ENCODE results near the gene ZNG1A.
A peak's percentile ranks its signal among the peaks of the same experiment; 100 is the strongest.
"Not testable (repeated sequence)": the region's sequence is repeated elsewhere in the genome, so short reads cannot be mapped to it uniquely, and the experiment has no call there.

Gene ZNG1A

DNA sequence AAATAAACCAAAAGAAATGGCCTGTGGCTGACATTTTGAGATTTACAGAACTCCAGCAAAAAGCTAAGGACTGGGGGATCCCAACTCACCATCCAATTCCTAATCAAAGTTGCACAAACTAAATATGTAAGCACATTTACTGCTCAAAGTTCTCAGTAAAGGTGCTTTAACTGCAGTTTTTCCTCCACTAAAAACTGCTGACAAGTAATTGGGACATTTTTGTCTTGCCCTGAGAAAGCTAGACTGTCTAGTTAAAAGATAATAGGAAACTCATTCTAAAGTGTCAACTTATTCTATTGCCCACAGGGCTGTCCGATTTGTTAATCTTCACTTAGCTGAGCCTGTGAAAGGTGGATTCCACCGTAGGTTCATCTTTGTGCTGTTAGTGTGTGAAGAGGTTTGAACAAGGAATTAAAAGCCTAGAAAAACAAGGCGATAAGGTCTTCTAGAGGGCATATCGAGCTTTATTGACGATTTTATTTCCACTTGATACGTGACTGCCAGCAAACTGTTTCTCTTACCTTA, 36.8 kb upstream of the ZNG1A start:
- DNase-seq (ENCODE audit: low read depth, low spot score), result no peak
- H3K27ac ChIP-seq (ENCODE audit: low read length), result no peak overlapping the region
- H3K36me3 ChIP-seq (ENCODE audit: control insufficient read depth, insufficient read depth, low read length), result no peaks in the 10 kb centered on the region
- peaks cover 3% of the 10 kb centered on the region; the same call in 1 of the 2 replicates for H3K27me3 ChIP-seq (ENCODE audit: control insufficient read depth, insufficient read depth, low read length)
- no peaks in the 10 kb centered on the region for H3K4me1 ChIP-seq (ENCODE audit: control insufficient read depth, insufficient read depth, low read length)
- H3K9me3 ChIP-seq (ENCODE audit: control insufficient read depth, insufficient read depth, low read length), result no peaks in the 10 kb centered on the region
- no peak overlapping the region; the same call in 1 of the 2 replicates for H3K4me3 ChIP-seq (ENCODE audit: low read length)
- WGBS (ENCODE audit: insufficient coverage, insufficient read length), result no CpG with 5 or more reads among the region's 6 CpGs

DNA sequence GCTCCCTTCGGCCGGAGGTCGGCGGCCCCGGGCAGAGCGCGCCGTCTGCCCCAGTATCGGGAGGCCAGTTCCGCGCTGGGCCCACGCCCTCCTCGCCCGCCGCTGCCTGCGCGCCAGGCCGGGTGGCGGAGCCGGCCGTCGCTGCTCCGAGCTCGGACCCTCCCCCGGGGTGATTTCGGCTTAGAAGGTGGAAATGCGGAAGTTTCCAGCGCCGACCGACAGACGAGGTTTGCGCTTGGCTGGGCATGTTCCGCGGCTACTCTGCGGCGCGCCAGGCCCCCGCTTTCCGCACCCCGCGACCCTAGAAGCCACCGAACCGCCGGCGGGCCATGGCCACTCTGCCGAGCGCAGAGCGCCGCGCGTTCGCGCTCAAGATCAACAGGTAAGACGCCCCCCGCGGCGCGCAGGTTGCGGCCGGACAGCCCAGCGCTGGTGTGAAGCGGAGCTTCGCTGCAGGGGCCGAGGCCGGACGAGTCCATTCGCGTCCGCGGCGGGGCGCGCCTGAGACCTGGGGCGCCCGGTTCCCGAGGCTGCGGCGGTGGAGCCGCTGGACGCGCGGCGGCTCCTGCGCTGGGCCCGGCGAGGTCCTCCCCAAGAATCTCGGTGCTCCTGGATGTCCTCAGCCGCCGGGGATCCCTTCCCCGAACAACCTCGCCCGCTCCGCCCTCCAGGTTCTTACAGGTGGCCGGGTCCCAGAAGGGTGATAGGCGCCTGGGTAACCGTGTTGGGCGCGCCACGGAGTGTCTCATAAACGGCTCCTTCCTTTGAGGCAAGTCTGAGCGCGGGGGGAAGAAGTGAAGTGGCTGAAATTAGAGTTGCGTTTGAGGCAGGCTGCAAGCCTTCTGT, 36.0 kb upstream of the ZNG1A start, which contains the start of gene DOCK8:
Gene DOCK8, plus strand, starts transcription at position 218 of the 846 bp plus-strand sequence. Its CDS starts 112 bp downstream, at position 330.
- H3K36me3 ChIP-seq (ENCODE audit: control insufficient read depth, insufficient read depth, low read length), result no peaks in the 10 kb centered on the region
- H3K27ac ChIP-seq (ENCODE audit: low read length), result no peak within 1 kb of the TSS
- whole genome bisulfite sequencing (ENCODE audit: insufficient coverage, insufficient read length), result no CpG with 5 or more reads among the region's 103 CpGs
- H3K4me1 ChIP-seq (ENCODE audit: control insufficient read depth, insufficient read depth, low read length), result no peaks in the 10 kb centered on the region
- peak; percentile 47 for DNase-seq (ENCODE audit: low read depth, low spot score)
- no peaks in the 10 kb centered on the region for H3K9me3 ChIP-seq (ENCODE audit: control insufficient read depth, insufficient read depth, low read length)
- H3K27me3 ChIP-seq (ENCODE audit: control insufficient read depth, insufficient read depth, low read length), result peaks cover 3% of the 10 kb centered on the region; the same call in 1 of the 2 replicates
- H3K4me3 ChIP-seq (ENCODE audit: low read length), result peak within 1 kb of the TSS; percentile 42; the same call in 1 of the 2 replicates

DNA sequence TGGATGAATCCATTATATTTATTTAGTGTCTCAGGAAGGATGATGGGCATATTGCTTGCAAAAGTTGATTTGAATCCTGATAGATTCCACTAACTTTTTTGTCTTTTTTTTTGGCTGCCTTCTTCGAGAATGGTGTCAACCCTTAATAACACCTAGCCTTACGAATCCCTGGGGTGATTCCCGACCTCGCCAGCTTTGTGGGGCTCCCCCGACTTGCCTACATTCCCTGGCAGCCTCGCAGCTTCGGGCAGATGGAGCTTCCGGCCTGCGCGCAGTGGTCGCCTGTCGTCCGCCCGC, 35.4 kb upstream of the ZNG1A start:
- no peaks in the 10 kb centered on the region for H3K9me3 ChIP-seq (ENCODE audit: control insufficient read depth, insufficient read depth, low read length)
- no peaks in the 10 kb centered on the region for H3K4me1 ChIP-seq (ENCODE audit: control insufficient read depth, insufficient read depth, low read length)
- no peaks in the 10 kb centered on the region for H3K36me3 ChIP-seq (ENCODE audit: control insufficient read depth, insufficient read depth, low read length)
- H3K27ac ChIP-seq (ENCODE audit: low read length), result no peak overlapping the region
- no peak for DNase-seq (ENCODE audit: low read depth, low spot score)
- H3K4me3 ChIP-seq (ENCODE audit: low read length), result peak overlapping the region; percentile 42; the same call in 1 of the 2 replicates
- H3K27me3 ChIP-seq (ENCODE audit: control insufficient read depth, insufficient read depth, low read length), result peaks cover 3% of the 10 kb centered on the region; the same call in 1 of the 2 replicates
- no CpG with 5 or more reads among the region's 14 CpGs for WGBS (ENCODE audit: insufficient coverage, insufficient read length)

- H3K4me1 ChIP-seq (ENCODE audit: control insufficient read depth, insufficient read depth, low read length); H3K27ac ChIP-seq (ENCODE audit: low read length); H3K27me3 ChIP-seq (ENCODE audit: control insufficient read depth, insufficient read depth, low read length); DNase-seq (ENCODE audit: low read depth, low spot score); H3K9me3 ChIP-seq (ENCODE audit: control insufficient read depth, insufficient read depth, low read length); H3K4me3 ChIP-seq (ENCODE audit: low read length); H3K36me3 ChIP-seq (ENCODE audit: control insufficient read depth, insufficient read depth, low read length): not testable (repeated sequence)
- WGBS (ENCODE audit: insufficient coverage, insufficient read length), result no CpG with 5 or more reads among the region's 24 CpGs
Observed at GRCh38 chr9:213901-214300, 35.0 kb upstream of the ZNG1A start.

- H3K27me3 ChIP-seq (ENCODE audit: control insufficient read depth, insufficient read depth, low read length), result peaks cover 3% of the 10 kb centered on the region; the same call in 1 of the 2 replicates
Observed at GRCh38 chr9:212297-212696, 33.4 kb upstream of the ZNG1A start.

DNA sequence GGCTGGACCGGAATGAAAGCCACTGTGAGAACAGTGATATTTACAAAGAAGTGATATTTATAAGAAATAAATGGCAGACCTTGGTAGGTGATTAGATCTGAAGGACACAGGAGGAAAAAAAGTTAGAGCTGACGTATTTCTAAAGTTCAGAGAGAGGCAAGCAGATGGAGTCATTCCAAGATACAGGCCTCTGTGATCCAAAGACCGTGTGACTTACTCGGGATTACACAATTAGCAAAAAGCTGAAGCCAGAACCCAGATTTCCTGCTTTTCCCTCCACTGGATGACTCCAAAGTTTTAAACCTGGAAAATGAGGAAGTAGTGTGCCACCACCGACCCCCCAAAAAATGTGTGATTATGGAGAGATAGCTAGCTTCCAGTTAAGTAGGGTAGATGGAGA, 32.7 kb upstream of the ZNG1A start:
- DNase-seq (ENCODE audit: low read depth, low spot score), result no peak
- Histone ChIP-seq H3K9me3 (ENCODE audit: control insufficient read depth, insufficient read depth, low read length) (no peaks in the 10 kb centered on the region), H3K4me3 (ENCODE audit: low read length) (no peak overlapping the region), H3K27ac (ENCODE audit: low read length) (no peak overlapping the region), H3K36me3 (ENCODE audit: control insufficient read depth, insufficient read depth, low read length) (no peaks in the 10 kb centered on the region), H3K27me3 (ENCODE audit: control insufficient read depth, insufficient read depth, low read length) (peaks cover 3% of the 10 kb centered on the region; the same call in 1 of the 2 replicates), H3K4me1 (ENCODE audit: control insufficient read depth, insufficient read depth, low read length) (no peaks in the 10 kb centered on the region)
- no CpG with 5 or more reads among the region's 5 CpGs for WGBS (ENCODE audit: insufficient coverage, insufficient read length)

More at GRCh38 chr9:212297-212696, 33.4 kb upstream of the ZNG1A start:
- H3K9me3 ChIP-seq (ENCODE audit: control insufficient read depth, insufficient read depth, low read length), result no peaks in the 10 kb centered on the region
- no peak overlapping the region for H3K4me3 ChIP-seq (ENCODE audit: low read length)
- no peak overlapping the region for H3K27ac ChIP-seq (ENCODE audit: low read length)
- no peaks in the 10 kb centered on the region for H3K36me3 ChIP-seq (ENCODE audit: control insufficient read depth, insufficient read depth, low read length)
- H3K4me1 ChIP-seq (ENCODE audit: control insufficient read depth, insufficient read depth, low read length), result no peaks in the 10 kb centered on the region
- no CpG with 5 or more reads among the region's 3 CpGs for WGBS (ENCODE audit: insufficient coverage, insufficient read length)
- no peak for DNase-seq (ENCODE audit: low read depth, low spot score)

GRCh38 chr9:211036-211435, 32.2 kb upstream of the ZNG1A start:
- Histone ChIP-seq H3K36me3 (ENCODE audit: control insufficient read depth, insufficient read depth, low read length) (no peaks in the 10 kb centered on the region), H3K9me3 (ENCODE audit: control insufficient read depth, insufficient read depth, low read length) (no peaks in the 10 kb centered on the region), H3K27me3 (ENCODE audit: control insufficient read depth, insufficient read depth, low read length) (peaks cover 3% of the 10 kb centered on the region; the same call in 1 of the 2 replicates), H3K4me3 (ENCODE audit: low read length) (no peak overlapping the region), H3K4me1 (ENCODE audit: control insufficient read depth, insufficient read depth, low read length) (no peaks in the 10 kb centered on the region), H3K27ac (ENCODE audit: low read length) (no peak overlapping the region)
- no peak for DNase-seq (ENCODE audit: low read depth, low spot score)
- no CpG with 5 or more reads among the region's 7 CpGs for WGBS (ENCODE audit: insufficient coverage, insufficient read length)

GRCh38 chr9:209143-209758, 30.4 kb upstream of the ZNG1A start:
- Histone ChIP-seq H3K27me3 (ENCODE audit: control insufficient read depth, insufficient read depth, low read length) (no peaks in the 10 kb centered on the region; the same call in 1 of the 2 replicates), H3K4me3 (ENCODE audit: low read length) (no peak overlapping the region), H3K9me3 (ENCODE audit: control insufficient read depth, insufficient read depth, low read length) (no peaks in the 10 kb centered on the region), H3K36me3 (ENCODE audit: control insufficient read depth, insufficient read depth, low read length) (no peaks in the 10 kb centered on the region), H3K27ac (ENCODE audit: low read length) (no peak overlapping the region), H3K4me1 (ENCODE audit: control insufficient read depth, insufficient read depth, low read length) (no peaks in the 10 kb centered on the region)
- no CpG with 5 or more reads among the region's 14 CpGs for WGBS (ENCODE audit: insufficient coverage, insufficient read length)
- no peak for DNase-seq (ENCODE audit: low read depth, low spot score)

DNA sequence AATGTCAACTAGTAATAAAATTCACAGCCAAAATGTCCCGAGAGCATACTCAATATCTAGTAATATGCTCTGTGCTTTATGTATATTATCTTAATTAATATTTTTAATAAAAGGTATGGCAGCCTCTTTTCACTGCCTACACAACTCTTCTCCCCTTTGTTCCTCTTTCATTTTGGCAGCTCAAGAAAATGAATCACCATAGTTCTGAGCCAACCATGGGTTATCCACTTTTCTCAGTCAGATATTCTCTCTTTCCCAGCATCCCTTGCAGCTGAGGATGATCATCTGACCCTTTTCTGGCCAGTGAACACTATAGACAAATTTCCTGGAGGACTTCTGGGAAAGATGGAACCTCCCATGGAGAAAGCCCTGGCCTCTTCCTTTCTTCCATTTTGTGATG, 27.6 kb upstream of the ZNG1A start:
- no peaks in the 10 kb centered on the region for H3K36me3 ChIP-seq (ENCODE audit: control insufficient read depth, insufficient read depth, low read length)
- no CpG with 5 or more reads among the region's 1 CpG for WGBS (ENCODE audit: insufficient coverage, insufficient read length)
- H3K27me3 ChIP-seq (ENCODE audit: control insufficient read depth, insufficient read depth, low read length), result no peaks in the 10 kb centered on the region
- no peaks in the 10 kb centered on the region for H3K4me1 ChIP-seq (ENCODE audit: control insufficient read depth, insufficient read depth, low read length)
- no peak overlapping the region for H3K4me3 ChIP-seq (ENCODE audit: low read length)
- no peaks in the 10 kb centered on the region for H3K9me3 ChIP-seq (ENCODE audit: control insufficient read depth, insufficient read depth, low read length)
- no peak overlapping the region for H3K27ac ChIP-seq (ENCODE audit: low read length)
- DNase-seq (ENCODE audit: low read depth, low spot score), result no peak

DNA sequence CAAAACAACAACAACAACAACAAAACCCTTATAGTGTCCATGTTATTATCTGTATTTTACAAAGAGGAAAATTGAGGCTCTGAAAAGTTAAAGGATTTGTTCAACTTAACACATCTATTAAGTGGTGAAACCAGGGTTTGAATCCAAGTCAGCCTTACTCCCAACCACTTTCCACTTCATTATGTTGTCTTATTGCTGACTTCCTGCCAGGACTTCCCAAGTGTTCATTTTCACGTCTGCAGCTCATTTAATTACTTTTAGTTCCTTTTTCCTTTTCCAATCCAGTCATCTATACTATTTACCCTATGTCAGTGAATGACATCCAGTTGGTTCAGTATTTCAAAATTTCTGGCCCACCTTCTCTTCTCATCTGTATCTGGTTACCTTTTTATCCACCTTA, 20.7 kb upstream of the ZNG1A start:
- not testable (repeated sequence) for H3K36me3 ChIP-seq (ENCODE audit: control insufficient read depth, insufficient read depth, low read length); DNase-seq (ENCODE audit: low read depth, low spot score); H3K4me3 ChIP-seq (ENCODE audit: low read length); H3K9me3 ChIP-seq (ENCODE audit: control insufficient read depth, insufficient read depth, low read length); H3K4me1 ChIP-seq (ENCODE audit: control insufficient read depth, insufficient read depth, low read length); H3K27me3 ChIP-seq (ENCODE audit: control insufficient read depth, insufficient read depth, low read length); H3K27ac ChIP-seq (ENCODE audit: low read length)
- WGBS (ENCODE audit: insufficient coverage, insufficient read length), result no CpG with 5 or more reads among the region's 1 CpG

Measured in iPS DF 6.9 (cell line).